Measurements from ENCODE around the gene KLHL3.

The KLHL3 gene

GRCh38 chr5:137737349-137738131 is 1.7 kb upstream of the KLHL3 start:
- H3K27ac ChIP-seq (ENCODE audit: low read depth, low read length): no peak overlapping the region
- no peaks in the 10 kb centered on the region for H3K9me3 ChIP-seq (ENCODE audit: control insufficient read depth, insufficient read depth, low read length)
- H3K4me2 ChIP-seq (ENCODE audit: low read length): no peak overlapping the region
- no peaks in the 10 kb centered on the region for H3F3A ChIP-seq (ENCODE audit: control insufficient read depth, insufficient read depth)
- TF ChIP-seq, protein P1, sequence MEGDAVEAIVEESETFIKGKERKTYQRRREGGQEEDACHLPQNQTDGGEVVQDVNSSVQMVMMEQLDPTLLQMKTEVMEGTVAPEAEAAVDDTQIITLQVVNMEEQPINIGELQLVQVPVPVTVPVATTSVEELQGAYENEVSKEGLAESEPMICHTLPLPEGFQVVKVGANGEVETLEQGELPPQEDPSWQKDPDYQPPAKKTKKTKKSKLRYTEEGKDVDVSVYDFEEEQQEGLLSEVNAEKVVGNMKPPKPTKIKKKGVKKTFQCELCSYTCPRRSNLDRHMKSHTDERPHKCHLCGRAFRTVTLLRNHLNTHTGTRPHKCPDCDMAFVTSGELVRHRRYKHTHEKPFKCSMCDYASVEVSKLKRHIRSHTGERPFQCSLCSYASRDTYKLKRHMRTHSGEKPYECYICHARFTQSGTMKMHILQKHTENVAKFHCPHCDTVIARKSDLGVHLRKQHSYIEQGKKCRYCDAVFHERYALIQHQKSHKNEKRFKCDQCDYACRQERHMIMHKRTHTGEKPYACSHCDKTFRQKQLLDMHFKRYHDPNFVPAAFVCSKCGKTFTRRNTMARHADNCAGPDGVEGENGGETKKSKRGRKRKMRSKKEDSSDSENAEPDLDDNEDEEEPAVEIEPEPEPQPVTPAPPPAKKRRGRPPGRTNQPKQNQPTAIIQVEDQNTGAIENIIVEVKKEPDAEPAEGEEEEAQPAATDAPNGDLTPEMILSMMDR (IDR thresholded peaks at IDR 0.05; ENCODE audit: low read depth, low read length, poor library complexity, severe bottlenecking): no peak
- TF ChIP-seq EZH2phosphoT487 (IDR thresholded peaks at IDR 0.05; ENCODE audit: borderline replicate concordance, low read length): no peak
- H3K4me3 ChIP-seq (ENCODE audit: low read length): no peak overlapping the region
- no peaks in the 10 kb centered on the region for H3K9me2 ChIP-seq (replicated peaks; ENCODE audit: control insufficient read depth, low read length)
- no peaks in the 10 kb centered on the region for H4K20me1 ChIP-seq (ENCODE audit: control insufficient read depth, insufficient read depth, low read depth, low read length)
- H3K27me3 ChIP-seq (ENCODE audit: control insufficient read depth, low read length): 0 out of 2 replicates have a peak, but pooled peaks cover 7% of the 10 kb centered on the region
- H3K4me1 ChIP-seq (ENCODE audit: control insufficient read depth, low read length): peaks cover 11% of the 10 kb centered on the region
- H3K79me2 ChIP-seq (ENCODE audit: control insufficient read depth, low read length): no peaks in the 10 kb centered on the region
- no peaks in the 10 kb centered on the region for H3K36me3 ChIP-seq (ENCODE audit: control insufficient read depth, low read length)

DNA sequence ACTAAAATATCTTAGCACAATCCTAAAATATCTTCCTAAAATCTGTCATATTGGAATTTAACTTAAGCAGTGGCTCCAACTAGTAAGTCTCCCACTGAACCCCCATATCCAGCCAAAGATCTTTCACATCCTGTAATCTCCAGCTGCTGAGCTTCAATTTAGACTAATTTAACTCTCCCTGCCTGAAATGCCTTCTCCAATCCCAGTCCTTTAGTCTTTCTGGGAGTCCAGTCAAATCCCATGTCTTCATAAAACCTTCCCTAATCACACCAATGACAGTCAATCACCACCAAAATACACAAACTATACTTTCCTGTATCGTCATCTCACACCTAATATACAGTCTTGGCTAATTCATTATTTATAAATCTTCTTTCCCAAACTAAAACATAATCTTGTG is 607 bp upstream of the KLHL3 start:
- TF ChIP-seq, protein P1 (IDR thresholded peaks at IDR 0.05; ENCODE audit: low read depth, low read length, poor library complexity, severe bottlenecking): no peak
- TF ChIP-seq EZH2phosphoT487 (IDR thresholded peaks at IDR 0.05; ENCODE audit: borderline replicate concordance, low read length): no peak
- no peaks in the 10 kb centered on the region for H4K20me1 ChIP-seq (ENCODE audit: control insufficient read depth, insufficient read depth, low read depth, low read length)
- H3K4me2 ChIP-seq (ENCODE audit: low read length): no peak overlapping the region
- H3K4me1 ChIP-seq (ENCODE audit: control insufficient read depth, low read length): peaks cover 11% of the 10 kb centered on the region
- no peaks in the 10 kb centered on the region for H3K9me2 ChIP-seq (replicated peaks; ENCODE audit: control insufficient read depth, low read length)
- no peak overlapping the region for H3K27ac ChIP-seq (ENCODE audit: low read depth, low read length)
- no peaks in the 10 kb centered on the region for H3K79me2 ChIP-seq (ENCODE audit: control insufficient read depth, low read length)
- H3K27me3 ChIP-seq (ENCODE audit: control insufficient read depth, low read length): 0 out of 2 replicates have a peak, but pooled peaks cover 7% of the 10 kb centered on the region
- no peaks in the 10 kb centered on the region for H3K36me3 ChIP-seq (ENCODE audit: control insufficient read depth, low read length)
- no peaks in the 10 kb centered on the region for H3F3A ChIP-seq (ENCODE audit: control insufficient read depth, insufficient read depth)
- H3K9me3 ChIP-seq (ENCODE audit: control insufficient read depth, insufficient read depth, low read length): no peaks in the 10 kb centered on the region
- H3K4me3 ChIP-seq (ENCODE audit: low read length): no peak overlapping the region

DNA sequence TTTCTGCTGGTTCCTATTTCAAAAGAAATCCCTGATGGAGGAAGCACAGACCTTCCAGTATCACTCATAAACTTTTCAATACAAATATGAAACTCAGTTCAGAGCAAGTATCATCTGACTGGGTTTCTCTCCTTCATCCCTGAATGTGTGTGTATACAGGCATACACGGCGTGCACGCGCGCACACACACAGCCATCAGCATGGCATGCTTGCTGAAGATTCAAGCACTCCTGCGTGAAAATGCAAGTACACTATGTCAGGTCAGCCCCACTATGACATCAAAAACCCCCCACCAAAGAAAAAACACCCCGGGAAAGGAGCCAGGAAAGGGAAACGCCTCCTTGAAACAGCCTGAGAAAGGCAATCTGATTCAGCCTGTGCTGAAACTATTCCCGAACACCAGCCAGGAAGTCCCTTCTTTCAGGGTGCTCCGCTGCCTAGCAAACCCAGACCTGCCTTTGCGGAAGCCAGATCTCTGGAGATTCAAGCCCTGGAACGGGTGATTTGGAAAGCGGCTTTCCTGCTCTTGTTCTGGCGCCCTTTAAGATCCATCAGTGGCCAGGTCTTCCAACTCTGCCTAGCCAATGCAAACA is 831 bp downstream of the KLHL3 start:
- H3K4me1 ChIP-seq (ENCODE audit: control insufficient read depth, low read length): peaks cover 11% of the 10 kb centered on the region
- peak overlapping the region; percentile 29 for H3K4me2 ChIP-seq (ENCODE audit: low read length)

More for the DNA sequence above, 831 bp downstream of the KLHL3 start:
- 0 out of 2 replicates have a peak, but pooled peaks cover 7% of the 10 kb centered on the region for H3K27me3 ChIP-seq (ENCODE audit: control insufficient read depth, low read length)
- H3F3A ChIP-seq (ENCODE audit: control insufficient read depth, insufficient read depth): no peaks in the 10 kb centered on the region
- H3K9me3 ChIP-seq (ENCODE audit: control insufficient read depth, insufficient read depth, low read length): no peaks in the 10 kb centered on the region
- H3K36me3 ChIP-seq (ENCODE audit: control insufficient read depth, low read length): no peaks in the 10 kb centered on the region
- no peak overlapping the region for H3K4me3 ChIP-seq (ENCODE audit: low read length)
- H3K79me2 ChIP-seq (ENCODE audit: control insufficient read depth, low read length): no peaks in the 10 kb centered on the region
- H4K20me1 ChIP-seq (ENCODE audit: control insufficient read depth, insufficient read depth, low read depth, low read length): no peaks in the 10 kb centered on the region
- no peak overlapping the region for H3K27ac ChIP-seq (ENCODE audit: low read depth, low read length)
- no peak for TF ChIP-seq EZH2phosphoT487 (IDR thresholded peaks at IDR 0.05; ENCODE audit: borderline replicate concordance, low read length)
- TF ChIP-seq, protein P1 (IDR thresholded peaks at IDR 0.05; ENCODE audit: low read depth, low read length, poor library complexity, severe bottlenecking): no peak
- H3K9me2 ChIP-seq (replicated peaks; ENCODE audit: control insufficient read depth, low read length): no peaks in the 10 kb centered on the region
